SK-N-SH treated with all-trans-retinoic acid at 6 μM for 48 hours (cell line): ENCODE results near the gene ERG.

Experiments
- ATAC-seq: fragments of 200-7000 bp; cut with Tn5 transposase; 3 replicates; pipeline ENCODE4 v1.9.1; 2020; ENCODE audit warnings: mild to moderate bottlenecking, moderate library complexity
- ARNTL ChIP-seq: fragments of 450-650 bp; formaldehyde crosslinking; IDR thresholded peaks from 2 replicates; pipeline ENCODE4 v1.5.0; 2020; ENCODE audit warnings: low read depth, mild to moderate bottlenecking, moderate library complexity, borderline replicate concordance
- CREB5 ChIP-seq: fragments of 250-450 bp; sonication (Bioruptor Pico); IDR thresholded peaks from 2 replicates; pipeline ENCODE4 v1.5.1; 2020; ENCODE audit warnings: low read depth, mild to moderate bottlenecking, moderate library complexity
- CSDC2 ChIP-seq: fragments of 250-450 bp; sonication (Bioruptor Pico); IDR thresholded peaks from 2 replicates; pipeline ENCODE4 v1.5.0; 2020; ENCODE audit warnings: mild to moderate bottlenecking, moderate library complexity
- CSRNP3 ChIP-seq: fragments of 250-450 bp; sonication (Bioruptor Pico); IDR thresholded peaks from 2 replicates; pipeline ENCODE4 v1.5.1; 2021; ENCODE audit warnings: mild to moderate bottlenecking, moderate library complexity
- ESRRG ChIP-seq: fragments of 250-450 bp; sonication (Bioruptor Pico); IDR thresholded peaks from 2 replicates; pipeline ENCODE4 v1.6.1; 2021; ENCODE audit warnings: mild to moderate bottlenecking
- GLIS3 ChIP-seq: fragments of 250-450 bp; sonication (Bioruptor Pico); IDR thresholded peaks from 2 replicates; pipeline ENCODE4 v1.5.0; 2020; ENCODE audit warnings: mild to moderate bottlenecking, moderate library complexity
- OSR1 ChIP-seq: fragments of 250-450 bp; sonication (Bioruptor Pico); IDR thresholded peaks from 2 replicates; pipeline ENCODE4 v1.8.0; 2022; ENCODE audit warnings: moderate library complexity, mild to moderate bottlenecking, inconsistent platforms
- PATZ1 ChIP-seq: fragments of 250-450 bp; sonication (Bioruptor Pico); IDR thresholded peaks from 2 replicates; pipeline ENCODE4 v1.8.0; 2020; ENCODE audit warnings: mild to moderate bottlenecking, moderate library complexity, borderline replicate concordance
- PPARA ChIP-seq: fragments of 250-450 bp; sonication (Bioruptor Pico); IDR thresholded peaks from 2 replicates; pipeline ENCODE4 v1.5.0; 2020; ENCODE audit warnings: mild to moderate bottlenecking, borderline replicate concordance
- RARB ChIP-seq: fragments of 250-450 bp; sonication (Bioruptor Pico); IDR thresholded peaks from 2 replicates; pipeline ENCODE4 v1.8.0; 2021; ENCODE audit warnings: mild to moderate bottlenecking, moderate library complexity
- SNAI2 ChIP-seq: fragments of 250-450 bp; sonication (Bioruptor Pico); IDR thresholded peaks from 2 replicates; pipeline ENCODE4 v1.5.0; 2020; ENCODE audit warnings: mild to moderate bottlenecking, moderate library complexity
- TCF4 ChIP-seq: fragments of 250-450 bp; sonication (Bioruptor Pico); IDR thresholded peaks from 2 replicates; pipeline ENCODE4 v1.8.0; 2021; ENCODE audit warnings: mild to moderate bottlenecking, moderate library complexity, borderline replicate concordance
- TOX ChIP-seq: fragments of 250-450 bp; sonication (Bioruptor Pico); IDR thresholded peaks from 2 replicates; pipeline ENCODE4 v1.8.0; 2021; ENCODE audit warnings: mild to moderate bottlenecking, moderate library complexity, borderline replicate concordance
- ZC3H10 ChIP-seq: fragments of 250-450 bp; sonication (Bioruptor Pico); IDR thresholded peaks from 2 replicates; pipeline ENCODE4 v1.5.1; 2021; ENCODE audit warnings: mild to moderate bottlenecking, moderate library complexity
- ZFP3 ChIP-seq: fragments of 250-450 bp; sonication (Bioruptor Pico); IDR thresholded peaks from 2 replicates; pipeline ENCODE4 v1.5.0; 2020; ENCODE audit warnings: mild to moderate bottlenecking, moderate library complexity
- ZFP30 ChIP-seq: fragments of 450-650 bp; formaldehyde crosslinking; IDR thresholded peaks from 2 replicates; pipeline ENCODE4 v1.5.0; 2022; ENCODE audit warnings: mild to moderate bottlenecking, moderate library complexity
- ZNF565 ChIP-seq: fragments of 450-650 bp; formaldehyde crosslinking; conservative IDR thresholded peaks from 2 replicates; pipeline ENCODE4 v1.5.0; 2020; ENCODE audit warnings: low read depth, mild to moderate bottlenecking, moderate library complexity
- ZNF70 ChIP-seq: fragments of 450-650 bp; formaldehyde crosslinking; IDR thresholded peaks from 2 replicates; pipeline ENCODE4 v1.5.0; 2020; ENCODE audit warnings: mild to moderate bottlenecking, moderate library complexity
- ZNF8 ChIP-seq: fragments of 450-650 bp; formaldehyde crosslinking; IDR thresholded peaks from 2 replicates; pipeline ENCODE4 v1.5.0; 2020; ENCODE audit warnings: mild to moderate bottlenecking, moderate library complexity
- TF ChIP-seq, protein P1 (sequence below): fragments of 250-450 bp; sonication (Bioruptor Pico); IDR thresholded peaks from 2 replicates; pipeline ENCODE4 v1.5.0; 2020; ENCODE audit warnings: mild to moderate bottlenecking, moderate library complexity

ERG gene

GRCh38 chr21:38343691-38344090, 154.6 kb downstream of the ERG start (continued):
- TF ChIP-seq ZNF70 (CRISPR knock-in tag) (no peak), ESRRG (no peak)

- no peak for TF ChIP-seq TOX (CRISPR knock-in tag)
- TF ChIP-seq ZNF565 (CRISPR knock-in tag) = no peak
- no peak for TF ChIP-seq GLIS3 (CRISPR knock-in tag)
- TF ChIP-seq ZC3H10 (CRISPR knock-in tag) = no peak
- TF ChIP-seq ZFP3 (CRISPR knock-in tag) = no peak
- no peak for TF ChIP-seq CREB5 (CRISPR knock-in tag)
- no peak for TF ChIP-seq ARNTL (CRISPR knock-in tag)
- no peak for TF ChIP-seq OSR1 (CRISPR knock-in tag)
- TF ChIP-seq, protein P1, sequence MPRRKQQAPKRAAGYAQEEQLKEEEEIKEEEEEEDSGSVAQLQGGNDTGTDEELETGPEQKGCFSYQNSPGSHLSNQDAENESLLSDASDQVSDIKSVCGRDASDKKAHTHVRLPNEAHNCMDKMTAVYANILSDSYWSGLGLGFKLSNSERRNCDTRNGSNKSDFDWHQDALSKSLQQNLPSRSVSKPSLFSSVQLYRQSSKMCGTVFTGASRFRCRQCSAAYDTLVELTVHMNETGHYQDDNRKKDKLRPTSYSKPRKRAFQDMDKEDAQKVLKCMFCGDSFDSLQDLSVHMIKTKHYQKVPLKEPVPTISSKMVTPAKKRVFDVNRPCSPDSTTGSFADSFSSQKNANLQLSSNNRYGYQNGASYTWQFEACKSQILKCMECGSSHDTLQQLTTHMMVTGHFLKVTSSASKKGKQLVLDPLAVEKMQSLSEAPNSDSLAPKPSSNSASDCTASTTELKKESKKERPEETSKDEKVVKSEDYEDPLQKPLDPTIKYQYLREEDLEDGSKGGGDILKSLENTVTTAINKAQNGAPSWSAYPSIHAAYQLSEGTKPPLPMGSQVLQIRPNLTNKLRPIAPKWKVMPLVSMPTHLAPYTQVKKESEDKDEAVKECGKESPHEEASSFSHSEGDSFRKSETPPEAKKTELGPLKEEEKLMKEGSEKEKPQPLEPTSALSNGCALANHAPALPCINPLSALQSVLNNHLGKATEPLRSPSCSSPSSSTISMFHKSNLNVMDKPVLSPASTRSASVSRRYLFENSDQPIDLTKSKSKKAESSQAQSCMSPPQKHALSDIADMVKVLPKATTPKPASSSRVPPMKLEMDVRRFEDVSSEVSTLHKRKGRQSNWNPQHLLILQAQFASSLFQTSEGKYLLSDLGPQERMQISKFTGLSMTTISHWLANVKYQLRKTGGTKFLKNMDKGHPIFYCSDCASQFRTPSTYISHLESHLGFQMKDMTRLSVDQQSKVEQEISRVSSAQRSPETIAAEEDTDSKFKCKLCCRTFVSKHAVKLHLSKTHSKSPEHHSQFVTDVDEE (CRISPR knock-in tag) = no peak
- TF ChIP-seq CSRNP3 (CRISPR knock-in tag) = no peak
- TF ChIP-seq PATZ1 (CRISPR knock-in tag) = no peak
- TF ChIP-seq SNAI2 = no peak
- no peak for TF ChIP-seq ZNF70 (CRISPR knock-in tag)
- TF ChIP-seq, all 23 proteins: peak for 0
- no peak for ATAC-seq
Observed at GRCh38 chr21:38342739-38343138, 155.5 kb downstream of the ERG start.

DNA sequence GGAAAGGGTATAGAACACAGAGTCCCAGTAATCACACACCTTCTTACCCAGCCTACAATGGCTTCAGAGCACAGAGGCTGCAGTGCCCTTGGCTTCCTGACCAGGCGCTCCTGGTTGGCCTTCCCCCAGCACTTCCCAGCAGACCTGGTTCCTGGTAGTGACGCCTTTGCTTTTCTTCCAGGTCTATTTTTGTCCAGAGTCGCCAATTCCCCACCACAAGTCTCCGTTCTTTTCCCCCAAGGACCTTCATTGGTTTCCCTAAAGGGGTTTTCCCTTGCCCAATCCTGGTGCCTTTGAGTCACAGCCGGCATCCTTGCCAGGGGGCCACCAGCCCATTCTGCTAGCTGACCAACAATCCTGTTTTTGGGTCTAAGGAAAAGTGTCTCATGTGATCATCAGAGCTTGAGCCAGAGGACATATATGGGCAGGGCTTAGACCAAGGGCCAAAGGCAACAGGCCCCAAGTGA, 156.7 kb downstream of the ERG start:
- TF ChIP-seq CSDC2 (no peak), GLIS3 (CRISPR knock-in tag) (no peak), ZNF70 (CRISPR knock-in tag) (no peak), ESRRG (no peak), PPARA (CRISPR knock-in tag) (no peak), OSR1 (CRISPR knock-in tag) (no peak), PATZ1 (CRISPR knock-in tag) (no peak), RARB (CRISPR knock-in tag) (no peak), CREB5 (CRISPR knock-in tag) (no peak), TOX (CRISPR knock-in tag) (no peak), TCF4 (CRISPR knock-in tag) (no peak), ZNF8 (CRISPR knock-in tag) (no peak), ARNTL (CRISPR knock-in tag) (no peak), ZFP30 (CRISPR knock-in tag) (no peak), CSRNP3 (CRISPR knock-in tag) (no peak)
- TF ChIP-seq, protein P1 (CRISPR knock-in tag) = no peak
- TF ChIP-seq, all 23 proteins: peak for 0
- no peak for ATAC-seq
